DND-41 (cell line): Measurements from ENCODE around the gene INKA2.
A peak's percentile ranks its signal among the peaks of the same experiment; 100 is the strongest.

Source experiments
- ATAC-seq: fragments of 200-7000 bp; cut with Tn5 transposase; 3 replicates; pipeline ENCODE4 v1.9.1; 2021; ENCODE audit warnings: low read depth; ENCODE audit not compliant: insufficient read depth
- DNase-seq: peaks from one replicate; pipeline ENCODE4 v3.0.0-alpha.2; 2020
- H2AFZ ChIP-seq: 2 replicates; pipeline ENCODE4 v1.6.0; 2012; ENCODE audit warnings: low read depth, low read length
- H3K27ac ChIP-seq: 2 replicates; pipeline ENCODE4 v1.5.1; 2012; ENCODE audit warnings: low read length, inconsistent platforms
- H3K27me3 ChIP-seq: fragments of 200-600 bp; sonication (generic); 2 replicates; pipeline ENCODE4 v1.6.0; 2012; ENCODE audit warnings: low read length, mild to moderate bottlenecking, inconsistent platforms; ENCODE audit not compliant: insufficient read depth, poor library complexity
- H3K36me3 ChIP-seq: 2 replicates; pipeline ENCODE4 v1.5.1; 2012; ENCODE audit warnings: low read length, inconsistent platforms; ENCODE audit not compliant: insufficient read depth
- H3K4me1 ChIP-seq: 2 replicates; pipeline ENCODE4 v1.5.1; 2012; ENCODE audit warnings: mild to moderate bottlenecking, low read length; ENCODE audit not compliant: insufficient read depth
- H3K4me2 ChIP-seq: 2 replicates; pipeline ENCODE4 v1.6.0; 2012; ENCODE audit warnings: mild to moderate bottlenecking, moderate library complexity, low read length, inconsistent platforms; ENCODE audit not compliant: insufficient read depth
- H3K4me3 ChIP-seq, 2 experiments: fragments of 200-600 bp in 1 of 2; shearing (Covaris generic) in 1 of 2; 2 replicates each; pipeline ENCODE4 v1.5.1; 2012 to 2016; ENCODE audit warnings: inconsistent platforms in 2 of 2, low read length in 2 of 2, mild to moderate bottlenecking in 2 of 2, low read depth in 1 of 2, moderate library complexity in 1 of 2
- H3K79me2 ChIP-seq: 2 replicates; pipeline ENCODE4 v1.6.0; 2012; ENCODE audit warnings: low read length, inconsistent platforms; ENCODE audit not compliant: insufficient read depth
- H3K9ac ChIP-seq: 2 replicates; pipeline ENCODE4 v1.6.0; 2012; ENCODE audit warnings: low read depth, mild to moderate bottlenecking, inconsistent platforms, low read length, moderate library complexity
- H3K9me3 ChIP-seq: 2 replicates; pipeline ENCODE4 v1.5.1; 2012; ENCODE audit warnings: low read length, moderate library complexity, mild to moderate bottlenecking, inconsistent platforms; ENCODE audit not compliant: insufficient read depth, severe bottlenecking
- H4K20me1 ChIP-seq: 2 replicates; pipeline ENCODE4 v1.6.0; 2012; ENCODE audit warnings: low read length; ENCODE audit not compliant: insufficient read depth
- CTCF ChIP-seq: IDR thresholded peaks from 2 replicates; pipeline ENCODE4 v1.5.1; 2012; ENCODE audit warnings: borderline replicate concordance, low read length, moderate library complexity, mild to moderate bottlenecking; ENCODE audit not compliant: poor library complexity, severe bottlenecking; ENCODE audit errors: extremely low read depth
- EZH2 ChIP-seq: IDR thresholded peaks from 3 replicates; pipeline ENCODE4 v1.6.1; 2012; ENCODE audit warnings: borderline replicate concordance, low read depth, mild to moderate bottlenecking, moderate library complexity, low read length, inconsistent platforms; ENCODE audit not compliant: severe bottlenecking

INKA2 gene

GRCh38 chr1:111769517-111770146, 30.4 kb upstream of the INKA2 start:
- no peak for TF ChIP-seq EZH2
- TF ChIP-seq CTCF: peak; percentile 87
- peak; percentile 73 for ATAC-seq
- H3K27me3 ChIP-seq: no peaks in the 10 kb centered on the region
- peaks cover 13% of the 10 kb centered on the region; the same call in 1 of the 2 replicates for H4K20me1 ChIP-seq
- H3K9ac ChIP-seq: no peak overlapping the region
- no peak overlapping the region for H3K4me3 ChIP-seq
- no peak overlapping the region for H2AFZ ChIP-seq
- H3K79me2 ChIP-seq: peaks cover 18% of the 10 kb centered on the region; the same call in 1 of the 2 replicates
- DNase-seq: peak; percentile 54
- H3K4me1 ChIP-seq: no peaks in the 10 kb centered on the region
- H3K4me2 ChIP-seq: no peak overlapping the region
- H3K36me3 ChIP-seq: peaks cover 59% of the 10 kb centered on the region
- no peaks in the 10 kb centered on the region for H3K9me3 ChIP-seq
- H3K27ac ChIP-seq: no peak overlapping the region

GRCh38 chr1:111768625-111769024, 29.4 kb upstream of the INKA2 start:
- DNase-seq: no peak
- Histone ChIP-seq H3K79me2 (peaks cover 18% of the 10 kb centered on the region; the same call in 1 of the 2 replicates), H3K4me2 (no peak overlapping the region), H4K20me1 (peaks cover 13% of the 10 kb centered on the region; the same call in 1 of the 2 replicates), H2AFZ (no peak overlapping the region), H3K4me1 (no peaks in the 10 kb centered on the region), H3K4me3 (no peak overlapping the region), H3K27me3 (no peaks in the 10 kb centered on the region), H3K27ac (no peak overlapping the region), H3K9me3 (no peaks in the 10 kb centered on the region), H3K9ac (no peak overlapping the region), H3K36me3 (peaks cover 69% of the 10 kb centered on the region)
- TF ChIP-seq CTCF: no peak
- no peak for TF ChIP-seq EZH2
- no peak for ATAC-seq

- Histone ChIP-seq H3K4me1 (no peaks in the 10 kb centered on the region), H3K4me2 (no peak overlapping the region), H3K4me3 (no peak overlapping the region), H3K27me3 (no peaks in the 10 kb centered on the region), H3K9me3 (no peaks in the 10 kb centered on the region), H3K36me3 (peaks cover 75% of the 10 kb centered on the region), H3K79me2 (peaks cover 18% of the 10 kb centered on the region; the same call in 1 of the 2 replicates), H3K27ac (no peak overlapping the region), H2AFZ (no peak overlapping the region), H3K9ac (no peak overlapping the region), H4K20me1 (peaks cover 13% of the 10 kb centered on the region; the same call in 1 of the 2 replicates)
- no peak for TF ChIP-seq CTCF
- no peak for TF ChIP-seq EZH2
- DNase-seq (no peak), ATAC-seq (no peak)
These were observed 28.8 kb upstream of the INKA2 start for GRCh38 chr1:111768023-111768422.
